Prostate gland (tissue), 2 donors: Measurements from ENCODE around the gene MYO5C.

Experiments used
- POLR2A ChIP-seq: fragments of 450-650 bp; IDR thresholded peaks from one replicate; pipeline ENCODE4 v1.6.1; 2016; ENCODE audit warnings: antibody characterized with exemption, mild to moderate bottlenecking
- TF ChIP-seq, protein P1 (sequence below), 4 experiments: fragments of 200-600 bp in 2 of 4; fragments of 450-650 bp in 2 of 4; sonication (generic) in 2 of 4; IDR thresholded peaks; 1 replicate in 3 of 4; 2 replicates in 1 of 4; pipeline ENCODE4 v1.5.1; 2016 to 2019; ENCODE audit warnings: antibody characterized with exemption in 4 of 4, mild to moderate bottlenecking in 2 of 4, moderate library complexity in 2 of 4

DNA sequence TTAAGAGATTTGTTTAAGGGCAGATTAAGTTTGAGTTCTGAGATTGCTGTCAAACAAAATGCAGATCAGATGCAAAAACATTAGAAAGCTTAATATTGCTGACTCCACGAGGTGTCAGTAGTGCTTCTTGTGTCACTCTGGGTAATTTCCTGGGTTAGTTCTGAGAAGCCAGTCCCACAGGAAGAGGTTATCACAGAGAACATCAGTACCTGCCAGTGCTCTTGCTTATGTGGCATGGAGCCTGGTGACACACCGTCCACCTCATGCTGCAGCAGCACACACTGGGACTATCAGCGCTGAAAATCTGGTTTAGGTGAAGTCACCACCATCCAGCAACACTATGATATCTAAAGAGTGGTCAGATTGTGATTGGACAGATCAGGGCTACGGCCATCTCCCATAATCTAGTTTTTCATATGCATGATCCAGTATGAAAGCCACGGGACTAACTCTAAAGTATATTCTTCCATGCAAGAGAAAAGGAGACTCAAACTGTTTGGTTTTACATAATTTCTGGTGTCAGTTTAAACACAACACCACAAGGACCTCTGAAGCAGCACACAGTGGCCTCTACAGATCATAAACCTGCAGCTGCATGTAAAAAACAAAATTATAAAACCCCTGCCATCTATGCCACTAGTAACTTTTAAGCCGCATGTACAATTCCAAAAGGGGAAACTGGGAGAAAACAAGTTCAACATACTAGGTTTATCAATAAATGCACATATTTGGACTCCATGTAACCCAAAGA lies 36.1 kb upstream of the MYO5C start:
- TF ChIP-seq, protein P1, sequence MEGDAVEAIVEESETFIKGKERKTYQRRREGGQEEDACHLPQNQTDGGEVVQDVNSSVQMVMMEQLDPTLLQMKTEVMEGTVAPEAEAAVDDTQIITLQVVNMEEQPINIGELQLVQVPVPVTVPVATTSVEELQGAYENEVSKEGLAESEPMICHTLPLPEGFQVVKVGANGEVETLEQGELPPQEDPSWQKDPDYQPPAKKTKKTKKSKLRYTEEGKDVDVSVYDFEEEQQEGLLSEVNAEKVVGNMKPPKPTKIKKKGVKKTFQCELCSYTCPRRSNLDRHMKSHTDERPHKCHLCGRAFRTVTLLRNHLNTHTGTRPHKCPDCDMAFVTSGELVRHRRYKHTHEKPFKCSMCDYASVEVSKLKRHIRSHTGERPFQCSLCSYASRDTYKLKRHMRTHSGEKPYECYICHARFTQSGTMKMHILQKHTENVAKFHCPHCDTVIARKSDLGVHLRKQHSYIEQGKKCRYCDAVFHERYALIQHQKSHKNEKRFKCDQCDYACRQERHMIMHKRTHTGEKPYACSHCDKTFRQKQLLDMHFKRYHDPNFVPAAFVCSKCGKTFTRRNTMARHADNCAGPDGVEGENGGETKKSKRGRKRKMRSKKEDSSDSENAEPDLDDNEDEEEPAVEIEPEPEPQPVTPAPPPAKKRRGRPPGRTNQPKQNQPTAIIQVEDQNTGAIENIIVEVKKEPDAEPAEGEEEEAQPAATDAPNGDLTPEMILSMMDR (IDR thresholded peaks at IDR 0.05) = peak in 3 of 4 experiments; percentile 24 to 46 (median 43)
- TF ChIP-seq POLR2A = no peak
